ENCODE measurements around the gene TBC1D22B. TPM values are rescaled to one million over a fixed set of nuclear protein-coding genes. Genes with fewer than 3 reads are reported as not detected.

TBC1D22B gene
- total RNA-seq, 1 donor from 2014 or later, result 9.7 TPM

Other genes starting within 250 kb of the TBC1D22B start
- 0.40 and 0.65 TPM in 2 replicates for gene PIM1, start 87.6 kb upstream of the TBC1D22B start, total RNA-seq
- 7.4 and 8.5 TPM in 2 replicates for gene TMEM217, start 372 bp downstream of the TBC1D22B start, total RNA-seq
- 20.8 and 22.0 TPM in 2 replicates for gene RNF8, start 96.2 kb downstream of the TBC1D22B start, total RNA-seq
- 22.4 and 25.4 TPM in 2 replicates for gene CMTR1, start 175.4 kb downstream of the TBC1D22B start, total RNA-seq
- 16.8 and 17.5 TPM in 2 replicates for gene CCDC167, start 242.1 kb downstream of the TBC1D22B start, total RNA-seq